ENCODE measurements around the gene PDE4C.
"Not testable (repeated sequence)": the region's sequence is repeated elsewhere in the genome, so short reads cannot be mapped to it uniquely, and the experiment has no call there.

PDE4C gene

GRCh38 chr19:18218159-18218558 is 8.1 kb downstream of the PDE4C start:
- Histone ChIP-seq H3K36me3 (ENCODE audit: control insufficient read depth, insufficient read depth, low read length) (no peaks in the 10 kb centered on the region), H3K79me2 (no peaks in the 10 kb centered on the region), H3K9me3 (ENCODE audit: control insufficient read depth, low read length) (no peaks in the 10 kb centered on the region), H3K27ac (no peak overlapping the region), H3K9ac (no peak overlapping the region), H3K27me3 (ENCODE audit: control insufficient read depth, insufficient read depth, low read length) (no peaks in the 10 kb centered on the region), H3K4me2 (ENCODE audit: low read length) (no peak overlapping the region), H3K4me1 (no peaks in the 10 kb centered on the region), H3K4me3 (ENCODE audit: low read depth, low read length) (no peak overlapping the region), H2AFZ (no peak overlapping the region)
- no peak for TF ChIP-seq CTCF (IDR thresholded peaks at IDR 0.05)

GRCh38 chr19:18216789-18217188 is 9.4 kb downstream of the PDE4C start:
- Histone ChIP-seq H3K27me3 (ENCODE audit: control insufficient read depth, insufficient read depth, low read length) (no peaks in the 10 kb centered on the region), H3K9me3 (ENCODE audit: control insufficient read depth, low read length) (no peaks in the 10 kb centered on the region), H3K27ac (no peak overlapping the region), H2AFZ (no peak overlapping the region), H3K9ac (no peak overlapping the region), H3K4me3 (ENCODE audit: low read depth, low read length) (no peak overlapping the region), H3K36me3 (ENCODE audit: control insufficient read depth, insufficient read depth, low read length) (no peaks in the 10 kb centered on the region), H3K4me2 (ENCODE audit: low read length) (no peak overlapping the region), H3K79me2 (no peaks in the 10 kb centered on the region), H3K4me1 (no peaks in the 10 kb centered on the region)
- TF ChIP-seq CTCF (IDR thresholded peaks at IDR 0.05), result no peak

GRCh38 chr19:18214779-18215433 is 11.3 kb downstream of the PDE4C start:
- no peak overlapping the region for H3K4me2 ChIP-seq (ENCODE audit: low read length)
- no peaks in the 10 kb centered on the region for H3K36me3 ChIP-seq (ENCODE audit: control insufficient read depth, insufficient read depth, low read length)
- H3K9me3 ChIP-seq (ENCODE audit: control insufficient read depth, low read length), result no peaks in the 10 kb centered on the region
- H3K4me3 ChIP-seq (ENCODE audit: low read depth, low read length), result no peak overlapping the region
- TF ChIP-seq CTCF (IDR thresholded peaks at IDR 0.05), result no peak
- H3K9ac ChIP-seq, result no peak overlapping the region
- no peaks in the 10 kb centered on the region for H3K4me1 ChIP-seq
- no peaks in the 10 kb centered on the region for H3K79me2 ChIP-seq
- no peak overlapping the region for H2AFZ ChIP-seq
- no peak overlapping the region for H3K27ac ChIP-seq
- H3K27me3 ChIP-seq (ENCODE audit: control insufficient read depth, insufficient read depth, low read length), result no peaks in the 10 kb centered on the region

GRCh38 chr19:18211683-18212082 is 14.6 kb downstream of the PDE4C start:
- Histone ChIP-seq H2AFZ (no peak overlapping the region), H3K79me2 (no peaks in the 10 kb centered on the region), H3K9me3 (ENCODE audit: control insufficient read depth, low read length) (no peaks in the 10 kb centered on the region), H3K27ac (no peak overlapping the region), H3K36me3 (ENCODE audit: control insufficient read depth, insufficient read depth, low read length) (no peaks in the 10 kb centered on the region), H3K4me1 (no peaks in the 10 kb centered on the region), H3K4me2 (ENCODE audit: low read length) (no peak overlapping the region), H3K9ac (no peak overlapping the region), H3K4me3 (ENCODE audit: low read depth, low read length) (no peak overlapping the region), H3K27me3 (ENCODE audit: control insufficient read depth, insufficient read depth, low read length) (no peaks in the 10 kb centered on the region)
- TF ChIP-seq CTCF (IDR thresholded peaks at IDR 0.05), result no peak

- not testable (repeated sequence) for H3K4me3 ChIP-seq (ENCODE audit: low read depth, low read length); H3K79me2 ChIP-seq; H3K9me3 ChIP-seq (ENCODE audit: control insufficient read depth, low read length); H3K27ac ChIP-seq; H3K27me3 ChIP-seq (ENCODE audit: control insufficient read depth, insufficient read depth, low read length); H3K4me1 ChIP-seq; H3K4me2 ChIP-seq (ENCODE audit: low read length); H3K9ac ChIP-seq; H3K36me3 ChIP-seq (ENCODE audit: control insufficient read depth, insufficient read depth, low read length); H2AFZ ChIP-seq
Measured at GRCh38 chr19:18209912-18210311, 16.3 kb downstream of the PDE4C start.

All from parathyroid adenoma (tissue), 2 donors.